Measurements from ENCODE around the gene OR2W1.

The OR2W1 gene

DNA sequence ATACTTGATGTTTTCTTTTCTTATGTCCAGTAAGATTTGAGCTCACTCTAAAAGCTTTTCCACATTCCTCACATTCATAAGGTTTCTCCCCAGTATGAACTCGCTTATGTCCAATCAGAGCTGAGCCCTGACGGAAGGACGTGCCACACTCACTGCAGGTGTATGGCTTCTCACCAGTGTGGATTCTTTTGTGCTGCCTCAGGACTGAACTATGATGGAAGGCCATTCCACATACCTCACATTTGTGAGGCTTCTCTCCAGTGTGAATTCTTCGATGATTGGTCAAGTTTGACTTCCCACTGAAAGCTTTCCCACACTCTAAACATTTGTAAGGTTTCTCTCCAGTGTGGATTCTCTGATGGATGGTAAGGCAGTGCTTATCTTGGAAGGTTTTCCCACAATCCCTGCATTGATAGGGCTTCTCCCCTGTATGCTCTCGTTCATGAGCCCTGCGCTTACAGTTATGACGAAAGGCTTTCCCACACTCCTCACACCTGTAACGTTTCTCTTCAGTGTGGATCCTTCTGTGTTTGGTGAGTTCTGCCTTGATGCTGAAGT, 49.8 kb downstream of the OR2W1 start:
- DNase-seq = no peak
